Neural cell (in vitro differentiated cells): ENCODE results near the gene MAPT.

Experiments used
- CTCF ChIP-seq: fragments of 450-650 bp; IDR thresholded peaks from 2 replicates; pipeline ENCODE4 v1.5.1; 2014; ENCODE audit warnings: antibody characterized with exemption, mild to moderate bottlenecking, moderate library complexity; ENCODE audit not compliant: poor library complexity, severe bottlenecking
- RAD21 ChIP-seq: fragments of 450-650 bp; conservative IDR thresholded peaks from 2 replicates; pipeline ENCODE4 v1.6.1; 2014; ENCODE audit warnings: antibody characterized with exemption, mild to moderate bottlenecking, moderate library complexity

DNA sequence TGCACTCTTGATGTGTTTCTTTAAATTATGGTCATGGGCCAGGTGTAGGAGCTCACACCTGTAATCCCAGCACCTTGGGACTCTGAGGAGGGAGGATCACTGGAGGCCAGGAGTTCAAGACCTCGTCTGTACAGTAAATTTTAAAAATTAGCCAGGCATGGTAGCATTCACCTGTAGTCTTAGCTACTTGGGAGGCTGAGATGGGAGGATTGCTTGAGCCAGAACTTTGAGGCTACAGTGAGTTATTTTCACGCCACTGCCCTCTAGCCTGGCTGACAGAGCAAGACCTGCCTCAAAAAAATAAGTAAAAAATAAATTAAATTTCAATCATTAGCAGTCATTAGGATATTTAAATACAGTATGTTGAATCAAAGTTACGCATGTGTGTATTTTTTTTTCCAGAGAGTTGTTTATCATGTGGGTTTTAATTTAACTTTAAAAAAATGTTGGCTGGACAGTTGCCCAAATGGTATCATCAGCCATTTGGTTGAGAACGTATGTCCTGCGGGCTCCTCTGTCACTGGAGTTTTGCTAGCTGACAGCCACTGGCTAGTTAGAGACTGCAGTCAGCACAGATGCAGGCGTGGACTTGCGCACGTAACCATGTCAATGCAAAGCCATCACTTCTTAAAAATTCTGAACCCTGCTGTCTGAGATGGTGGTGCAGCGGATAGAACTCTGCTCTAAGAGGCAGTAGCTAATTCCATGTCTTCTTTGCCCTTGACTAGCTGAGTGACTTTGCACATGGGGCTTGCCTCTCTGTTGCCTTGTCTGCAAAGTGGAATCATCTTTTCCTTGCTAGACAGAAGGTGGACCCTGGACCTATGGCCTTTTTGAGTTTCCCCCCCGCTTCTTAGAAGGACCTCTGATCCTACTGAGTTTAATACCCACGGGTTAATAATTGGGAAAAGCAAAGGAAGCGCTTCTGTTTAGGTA is 40.0 kb downstream of the MAPT start:
- TF ChIP-seq CTCF (no peak), RAD21 (no peak)
